Lower leg skin (tissue), 3 donors: Measurements from ENCODE around the gene TRIM42.

Source experiments
- CTCF ChIP-seq, 3 donors: fragments of 450-650 bp; IDR thresholded peaks; one replicate each; pipeline ENCODE4 v1.5.1; 2016; ENCODE audit warnings: antibody characterized with exemption in 3 of 3, mild to moderate bottlenecking in 3 of 3, moderate library complexity in 2 of 3
- POLR2A ChIP-seq, 2 donors: fragments of 450-650 bp; IDR thresholded peaks; one replicate each; pipeline ENCODE4 v1.6.1; 2016 to 2017; ENCODE audit warnings: antibody characterized with exemption in 2 of 2, mild to moderate bottlenecking in 1 of 2, moderate library complexity in 1 of 2

GRCh38 chr3:140742116-140742515 is 64.3 kb downstream of the TRIM42 start:
- no peak for TF ChIP-seq CTCF (IDR thresholded peaks at IDR 0.05)
- no peak for TF ChIP-seq POLR2A (IDR thresholded peaks at IDR 0.05)
